Measurements from ENCODE around the gene SYTL3.
A peak's percentile ranks its signal among the peaks of the same experiment; 100 is the strongest.

DNA sequence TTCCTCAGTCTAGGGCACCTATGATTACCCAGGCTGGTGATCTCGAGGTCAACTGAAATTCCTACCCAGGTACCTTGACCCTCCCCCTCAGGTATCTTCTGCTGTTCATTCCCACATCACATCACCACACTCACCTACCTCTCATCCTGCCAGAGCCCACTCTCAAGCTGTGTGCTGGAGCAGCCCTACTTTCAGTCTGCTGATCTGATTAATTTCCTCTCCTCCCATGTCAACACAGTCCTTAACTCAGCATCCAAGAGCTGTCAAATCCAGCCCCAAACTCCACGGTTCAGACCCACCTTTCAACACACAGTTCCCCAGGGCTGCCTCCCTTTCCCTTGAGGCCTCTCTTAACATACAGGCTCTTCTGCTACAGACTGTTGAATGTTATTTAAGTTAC, 126.9 kb downstream of the SYTL3 start:
- TF ChIP-seq POLR2A (IDR thresholded peaks at IDR 0.05; ENCODE audit: low read depth, low read length) (peak; percentile 62; the same call in 1 of the 2 replicates), POLR2AphosphoS5 (IDR thresholded peaks at IDR 0.05; ENCODE audit: low read depth, low read length) (peak; percentile 71; the same call in 1 of the 2 replicates), PAX5 (IDR thresholded peaks at IDR 0.05; ENCODE audit: insufficient read depth, low read length, severe bottlenecking) (no peak)
